ENCODE data around the gene SHLD1. TPM values are rescaled to one million over a fixed set of nuclear protein-coding genes. Genes with fewer than 3 reads are reported as not detected.

Gene SHLD1
- total and polyA plus RNA-seq, 12 donors = 3.2 to 8.5 (median 4.8) TPM

GRCh38 chr20:5844063-5844681 is 94.0 kb downstream of the SHLD1 start:
- Histone ChIP-seq H3K9me3 (peaks cover 0 to 4% (median 0%) of the 10 kb centered on the region in 11 donors), H3K27ac (no peak overlapping the region), H3K27me3 (no peaks in the 10 kb centered on the region), H3K4me1 (peaks cover 0 to 26% (median 21%) of the 10 kb centered on the region in 9 donors), H3K4me3 (no peak overlapping the region), H3K36me3 (no peaks in the 10 kb centered on the region)
- intact Hi-C loops (cut with DNase I) = no loop called here
- ATAC-seq = peak in 2 of 8 donors; percentile 24 to 47
- no peak for DNase-seq
- 87 to 89% methylated on average over 2 of the region's 2 CpGs for WGBS, 2 donors
- TF ChIP-seq, protein P1, sequence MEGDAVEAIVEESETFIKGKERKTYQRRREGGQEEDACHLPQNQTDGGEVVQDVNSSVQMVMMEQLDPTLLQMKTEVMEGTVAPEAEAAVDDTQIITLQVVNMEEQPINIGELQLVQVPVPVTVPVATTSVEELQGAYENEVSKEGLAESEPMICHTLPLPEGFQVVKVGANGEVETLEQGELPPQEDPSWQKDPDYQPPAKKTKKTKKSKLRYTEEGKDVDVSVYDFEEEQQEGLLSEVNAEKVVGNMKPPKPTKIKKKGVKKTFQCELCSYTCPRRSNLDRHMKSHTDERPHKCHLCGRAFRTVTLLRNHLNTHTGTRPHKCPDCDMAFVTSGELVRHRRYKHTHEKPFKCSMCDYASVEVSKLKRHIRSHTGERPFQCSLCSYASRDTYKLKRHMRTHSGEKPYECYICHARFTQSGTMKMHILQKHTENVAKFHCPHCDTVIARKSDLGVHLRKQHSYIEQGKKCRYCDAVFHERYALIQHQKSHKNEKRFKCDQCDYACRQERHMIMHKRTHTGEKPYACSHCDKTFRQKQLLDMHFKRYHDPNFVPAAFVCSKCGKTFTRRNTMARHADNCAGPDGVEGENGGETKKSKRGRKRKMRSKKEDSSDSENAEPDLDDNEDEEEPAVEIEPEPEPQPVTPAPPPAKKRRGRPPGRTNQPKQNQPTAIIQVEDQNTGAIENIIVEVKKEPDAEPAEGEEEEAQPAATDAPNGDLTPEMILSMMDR (IDR thresholded peaks at IDR 0.05) = no peak

DNA sequence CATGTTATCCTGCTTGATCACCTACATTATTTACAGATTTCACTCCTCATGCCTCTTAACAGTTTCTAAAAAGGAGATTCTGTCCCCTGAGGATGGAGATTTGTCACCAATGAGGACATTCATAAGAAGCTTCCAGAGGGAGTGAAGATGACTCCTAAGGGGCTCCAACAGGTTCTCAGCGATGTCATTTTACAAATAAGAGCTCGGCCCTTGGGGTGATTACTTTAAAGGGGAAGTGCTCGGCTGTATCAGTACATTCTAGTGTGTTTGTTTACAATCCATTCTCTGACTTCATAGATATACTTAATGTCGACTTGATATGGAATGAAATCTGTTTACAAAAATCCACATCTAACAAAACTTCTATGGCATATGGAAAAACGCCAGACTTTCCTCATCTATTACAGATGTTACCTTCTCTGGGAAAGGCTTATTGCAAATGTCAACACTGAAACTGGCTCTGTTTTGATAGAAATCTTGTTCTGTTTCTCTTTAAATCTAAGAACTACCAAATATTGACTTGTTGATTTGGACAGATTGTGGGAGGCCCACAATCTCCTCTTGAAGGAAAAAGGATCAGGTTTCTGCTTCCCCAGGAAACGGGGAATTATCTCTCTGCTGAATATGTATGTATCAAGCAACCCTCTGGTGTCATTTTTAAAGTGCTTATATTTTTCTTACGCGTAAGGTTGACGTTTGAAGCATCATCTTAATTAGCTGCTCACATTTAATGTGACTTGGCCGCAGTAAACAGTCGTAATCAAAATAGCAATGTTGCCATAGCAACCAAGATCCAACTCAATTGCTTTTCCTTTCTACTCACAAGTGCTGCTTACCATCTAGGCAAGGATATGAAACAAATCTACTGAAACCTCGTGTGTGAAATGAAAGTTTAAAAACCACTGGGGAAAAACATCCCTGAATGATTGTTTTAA is 95.7 kb downstream of the SHLD1 start:
- Histone ChIP-seq H3K4me1 (peaks cover 0 to 29% (median 23%) of the 10 kb centered on the region in 9 donors), H3K27ac (peak overlapping the region in 1 of 10 donors; percentile 8), H3K27me3 (no peaks in the 10 kb centered on the region), H3K36me3 (no peaks in the 10 kb centered on the region), H3K4me3 (peak overlapping the region in 5 of 10 donors; percentile 1 to 34 (median 11)), H3K9me3 (peaks cover 0 to 4% (median 0%) of the 10 kb centered on the region in 11 donors)
- intact Hi-C loops (cut with DNase I) = no loop called here
- no peak for DNase-seq
- peak in 2 of 8 donors; percentile 31 to 42 for ATAC-seq
- WGBS, 2 donors = 45 to 52% methylated on average over 12 of the region's 12 CpGs
- TF ChIP-seq, protein P1 (IDR thresholded peaks at IDR 0.05) = no peak

- ATAC-seq = peak in 5 of 8 donors; percentile 56 to 87 (median 66)
- Histone ChIP-seq H3K36me3 (no peaks in the 10 kb centered on the region), H3K27ac (peak overlapping the region in 5 of 10 donors; percentile 21 to 44 (median 42)), H3K9me3 (no peaks in the 10 kb centered on the region), H3K4me1 (peaks cover 0 to 29% (median 20%) of the 10 kb centered on the region in 9 donors), H3K27me3 (no peaks in the 10 kb centered on the region), H3K4me3 (no peak overlapping the region)
- intact Hi-C loops (cut with DNase I) = no loop called here
- DNase-seq = no peak
- TF ChIP-seq, protein P1 (IDR thresholded peaks at IDR 0.05) = no peak
- 50 to 51% methylated on average over 11 of the region's 11 CpGs for WGBS, 2 donors
Observed at GRCh38 chr20:5848711-5849505, 98.7 kb downstream of the SHLD1 start.

DNA sequence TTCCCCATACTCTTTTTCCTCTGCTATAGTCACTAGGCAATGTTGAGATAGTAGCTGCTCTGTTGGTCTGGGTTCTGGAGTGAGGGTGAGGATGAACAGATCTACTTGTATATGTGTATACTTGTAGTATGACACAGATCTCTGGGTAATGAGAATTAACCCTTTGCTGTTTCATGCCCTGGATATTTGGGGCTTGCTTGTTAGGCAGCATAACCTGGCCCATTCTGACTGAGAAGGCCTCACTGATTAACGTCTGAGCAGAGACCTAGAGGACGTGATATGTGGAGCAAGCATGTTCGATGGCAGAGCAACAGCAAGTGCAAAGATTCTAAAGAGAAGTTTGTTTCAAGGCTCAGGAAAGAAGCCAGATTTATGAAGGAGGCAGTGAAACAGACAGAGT is 105.7 kb downstream of the SHLD1 start:
- Histone ChIP-seq H3K4me3 (no peak overlapping the region), H3K27ac (no peak overlapping the region), H3K9me3 (no peaks in the 10 kb centered on the region), H3K27me3 (no peaks in the 10 kb centered on the region), H3K4me1 (no peaks in the 10 kb centered on the region), H3K36me3 (no peaks in the 10 kb centered on the region)
- WGBS, 2 donors = 79 to 94% methylated on average over 3 of the region's 3 CpGs
- ATAC-seq = no peak
- TF ChIP-seq, protein P1 (IDR thresholded peaks at IDR 0.05) = no peak
- intact Hi-C loops (cut with DNase I) = no loop called here
- no peak for DNase-seq
